Placental epithelial cell (primary cell): ENCODE results near the gene SUMF1. TPM values are rescaled to one million over a fixed set of nuclear protein-coding genes. Genes with fewer than 3 reads are reported as not detected.

ENCODE experiments used
- total RNA-seq: library from RNA; depleted of rRNA; stranded (reverse); fragments of >200 nt; gene quantifications from 2 replicates; pipeline ENCODE4 v1.2.3, GENCODE V29; 2012

SUMF1 gene
- 56.1 and 102 TPM in 2 replicates for total RNA-seq

GRCh38 chr3:4466741-4467521 is at the start of gene SUMF1:
Gene SUMF1, minus strand, starts transcription at chr3:4467269. Its CDS starts 24 bp downstream, at chr3:4467245.

DNA sequence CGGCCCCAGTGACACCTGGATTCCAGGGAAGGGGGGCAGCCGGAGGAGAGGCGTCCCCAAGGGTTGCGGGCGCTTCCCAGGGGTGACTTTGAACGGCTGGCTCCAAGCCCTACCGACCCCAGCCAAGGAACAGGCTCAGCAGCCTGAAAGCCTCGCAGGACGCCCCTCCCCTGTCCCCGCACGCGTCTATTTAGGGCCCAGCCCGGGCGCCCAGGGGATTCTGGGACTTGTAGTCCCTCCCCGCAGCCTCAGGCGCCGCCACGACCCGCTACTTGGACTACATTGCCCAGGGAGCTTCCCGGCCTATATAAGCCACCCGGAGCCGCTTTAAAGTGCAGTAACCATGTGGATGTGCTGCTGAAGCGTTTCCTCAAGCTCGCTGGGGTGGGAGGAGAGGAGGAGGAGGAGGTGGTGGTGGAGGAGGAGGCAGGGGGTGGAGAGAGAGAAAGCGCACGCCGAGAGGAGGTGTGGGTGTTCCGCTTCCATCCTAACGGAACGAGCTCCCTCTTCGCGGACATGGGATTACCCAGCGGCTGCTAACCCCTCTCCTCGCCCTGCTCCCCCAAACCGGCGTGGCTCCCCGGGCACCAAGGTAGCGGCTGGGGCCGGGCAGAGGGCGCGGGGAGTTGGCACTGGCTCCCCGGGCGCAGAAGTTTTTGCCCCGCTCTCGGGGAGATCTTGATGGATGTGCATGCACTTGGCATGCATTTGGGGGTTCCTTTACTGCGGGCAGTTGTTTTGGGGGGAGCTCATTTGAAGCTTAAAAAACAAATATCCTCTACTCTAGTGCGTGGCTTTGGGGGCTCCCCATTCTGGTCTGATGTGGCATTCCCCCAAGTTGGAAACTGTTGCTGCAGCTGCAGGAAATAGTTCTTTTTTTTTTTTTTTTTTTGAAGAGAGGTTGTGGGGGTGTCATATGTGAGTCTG is 26.2 kb upstream of the SUMF1 start, which contains the start of gene ITPR1:
Gene ITPR1, plus strand, starts transcription at position 335 of the 927 bp plus-strand sequence. CDS start 23,144 bp downstream, outside the sequence.

Other genes with a start within 250 kb of the SUMF1 start
- 12.8 and 23.2 TPM in 2 replicates for gene SETMAR, start 163.9 kb downstream of the SUMF1 start, total RNA-seq
- 5.7 and 15.7 TPM in 2 replicates for gene ITPR1, start 26.1 kb upstream of the SUMF1 start, total RNA-seq